IPS DF 4.7 (cell line): ENCODE results near the gene MAPRE3.
"Not testable (repeated sequence)": the region's sequence is repeated elsewhere in the genome, so short reads cannot be mapped to it uniquely, and the experiment has no call there.

Source experiments
- DNase-seq: peaks from one replicate; pipeline ENCODE4 v3.0.0-alpha.2; 2013; ENCODE audit warnings: low spot score; ENCODE audit errors: extremely low read depth

Gene MAPRE3

DNA sequence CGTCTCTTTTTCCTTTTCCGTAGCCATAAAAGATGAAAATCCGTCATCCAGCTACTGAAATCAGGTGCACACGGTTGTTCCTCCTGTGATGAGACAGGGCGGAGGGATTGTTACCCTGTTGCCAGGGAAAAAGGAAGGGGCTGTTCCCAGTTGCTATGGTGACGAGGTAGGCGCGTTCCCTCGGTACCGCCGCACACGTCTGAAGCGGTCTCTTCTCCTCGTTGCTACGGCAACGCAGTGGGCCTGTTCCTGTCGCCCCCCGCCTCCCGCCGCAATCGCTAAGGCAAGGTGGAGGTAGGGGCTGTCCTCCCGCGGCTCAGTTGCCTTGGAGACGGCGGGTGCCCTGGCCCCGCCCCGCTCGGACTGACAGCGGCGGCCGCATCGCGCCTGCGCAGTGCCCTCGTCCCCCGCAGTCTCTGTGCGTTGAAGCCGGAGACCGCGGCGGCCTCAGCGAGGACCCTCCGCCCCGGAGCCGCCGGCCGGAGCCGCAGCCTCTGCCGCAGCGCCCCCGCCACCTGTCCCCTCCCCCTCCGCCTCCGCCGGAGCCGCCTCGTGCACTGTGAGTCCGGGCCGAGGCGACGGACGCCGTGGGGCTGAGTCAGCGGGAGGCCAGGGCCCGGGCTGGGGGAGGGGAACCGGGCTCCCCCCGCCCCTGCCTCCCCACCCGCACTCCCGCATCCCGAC lies at the start of gene MAPRE3:
MAPRE3 (plus strand) TSS at position 394 of the 684 bp plus-strand sequence. CDS start 51,582 bp downstream, outside the sequence.
- peak; percentile 71 for DNase-seq

DNA sequence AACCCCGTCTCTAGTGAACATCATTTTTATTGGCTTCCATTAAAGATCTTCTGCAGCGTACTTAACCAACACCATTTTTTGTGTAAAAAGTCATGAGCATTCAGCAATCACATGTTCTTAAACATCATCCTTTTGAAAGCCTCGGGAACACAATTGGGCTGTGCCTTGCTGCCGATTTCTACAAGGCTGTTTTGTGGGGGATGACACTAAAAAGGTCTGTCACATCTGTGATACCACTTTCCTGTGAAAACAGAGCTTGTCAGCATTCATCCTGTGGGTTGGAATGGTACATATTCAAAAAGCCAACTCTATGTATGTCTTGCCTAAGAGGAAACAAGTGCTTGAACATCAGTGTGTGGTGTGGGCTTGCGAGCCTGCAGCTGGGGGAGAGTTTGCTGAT lies 49.1 kb upstream of the MAPRE3 start:
- DNase-seq: no peak

- DNase-seq: no peak
Measured at GRCh38 chr2:26922405-26923188, 47.8 kb upstream of the MAPRE3 start.

- not testable (repeated sequence) for DNase-seq
Measured at GRCh38 chr2:26923189-26923466, 47.3 kb upstream of the MAPRE3 start.

- no peak for DNase-seq
Measured at GRCh38 chr2:26924731-26925099, 45.7 kb upstream of the MAPRE3 start.

GRCh38 chr2:26925100-26925791 lies 45.2 kb upstream of the MAPRE3 start:
- DNase-seq: no peak

- no peak for DNase-seq
Measured at GRCh38 chr2:26927221-26927620, 43.2 kb upstream of the MAPRE3 start.

DNA sequence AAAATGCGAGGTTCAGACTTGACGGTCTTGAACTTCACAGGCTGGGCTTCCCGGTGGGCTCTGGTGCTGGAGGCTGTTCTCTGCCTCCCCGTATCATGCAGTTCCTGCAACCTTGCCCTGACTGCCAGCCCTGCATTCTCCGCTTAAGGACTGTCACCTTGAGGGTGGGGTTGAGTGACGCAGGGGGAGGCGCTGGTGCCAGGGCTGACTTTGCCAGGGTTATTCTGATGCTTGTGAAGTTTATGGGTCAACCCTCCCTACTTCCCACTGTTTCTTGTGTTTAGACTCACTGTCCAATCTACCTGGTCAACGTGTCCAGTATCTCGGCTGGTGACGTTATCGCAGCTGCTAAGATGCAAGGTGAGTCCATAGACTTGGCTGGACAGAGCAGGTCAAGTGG lies 37.5 kb upstream of the MAPRE3 start:
- no peak for DNase-seq

- DNase-seq: no peak
Measured at GRCh38 chr2:26933431-26934334, 36.8 kb upstream of the MAPRE3 start.

DNA sequence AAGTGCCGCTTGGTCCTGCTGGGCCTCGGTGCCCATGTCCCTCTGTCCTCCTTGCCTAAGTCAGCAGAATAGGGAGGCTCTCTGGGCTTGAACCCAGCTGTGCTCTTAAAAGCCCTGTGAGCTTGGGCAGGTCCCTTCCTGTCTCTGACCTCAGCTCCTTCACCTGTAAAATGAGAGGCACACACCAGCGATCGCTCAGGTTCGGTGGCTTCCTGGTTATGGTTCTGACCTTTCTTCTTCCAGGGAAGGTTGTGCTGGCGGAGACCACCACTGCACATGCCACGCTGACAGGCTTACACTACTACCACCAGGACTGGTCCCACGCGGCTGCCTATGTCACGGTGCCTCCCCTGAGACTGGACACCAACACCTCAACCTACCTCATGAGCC lies 36.1 kb upstream of the MAPRE3 start:
- DNase-seq: no peak

- DNase-seq: no peak
Measured at GRCh38 chr2:26934985-26935384, 35.5 kb upstream of the MAPRE3 start.

GRCh38 chr2:26936855-26937254 lies 33.6 kb upstream of the MAPRE3 start:
- no peak for DNase-seq

DNA sequence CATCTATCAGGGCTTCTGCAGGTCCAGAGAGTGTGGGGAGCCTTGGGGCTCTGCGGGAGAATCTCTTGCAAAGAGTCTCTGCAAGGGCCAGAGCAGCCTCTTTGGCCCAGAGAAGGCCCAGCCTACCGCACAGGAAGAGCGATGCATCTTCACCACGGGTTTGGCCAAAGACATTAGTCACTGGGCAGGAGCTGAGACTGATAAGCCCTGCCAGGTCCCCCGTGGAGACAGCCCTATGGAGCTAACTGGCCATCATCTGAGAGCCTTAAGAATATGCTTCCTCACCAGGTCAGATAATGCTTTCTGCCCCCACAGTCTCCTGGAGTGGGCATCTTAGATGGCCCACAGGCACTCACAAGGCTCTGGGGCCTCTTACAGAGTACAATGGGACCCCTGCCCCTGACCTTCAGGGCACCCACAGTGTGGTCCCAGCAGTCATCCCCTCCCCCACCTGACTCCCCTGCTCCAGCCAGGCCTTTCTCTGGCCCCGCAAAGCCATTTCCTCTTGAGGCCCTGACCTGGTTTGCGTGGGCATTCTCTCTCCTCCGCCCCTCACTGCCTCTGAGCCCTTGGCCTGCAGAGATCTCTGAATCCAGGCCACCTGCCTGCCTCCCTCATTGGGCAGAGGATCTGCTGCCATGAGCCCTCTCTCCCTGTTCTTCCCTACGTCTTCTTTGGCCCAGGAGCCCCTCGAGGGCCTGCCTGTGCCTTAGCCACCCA lies 31.9 kb upstream of the MAPRE3 start:
- no peak for DNase-seq

- DNase-seq: no peak
Measured at GRCh38 chr2:26940001-26940400, 30.4 kb upstream of the MAPRE3 start.

DNA sequence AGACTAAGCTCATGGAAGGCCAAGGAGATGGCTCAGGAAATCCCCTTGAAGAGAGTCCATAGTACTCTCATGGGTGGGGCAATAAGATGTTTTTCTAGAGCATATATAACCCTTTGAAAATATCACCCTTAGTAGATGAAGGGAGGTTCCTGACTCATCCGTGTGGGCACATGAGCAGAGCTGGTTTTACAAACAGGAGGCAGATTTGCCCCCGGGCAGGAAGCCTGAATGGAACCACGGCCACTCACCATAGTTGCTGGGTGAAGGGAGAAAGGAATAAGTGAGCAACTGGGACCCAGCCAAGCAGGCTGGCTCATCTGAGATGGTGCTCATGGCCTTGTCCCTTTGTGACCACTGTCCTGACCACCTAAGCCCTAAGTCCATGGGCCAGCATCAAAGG lies 29.0 kb upstream of the MAPRE3 start:
- DNase-seq: no peak

- no peak for DNase-seq
Measured at GRCh38 chr2:26942543-26943295, 27.7 kb upstream of the MAPRE3 start.

DNA sequence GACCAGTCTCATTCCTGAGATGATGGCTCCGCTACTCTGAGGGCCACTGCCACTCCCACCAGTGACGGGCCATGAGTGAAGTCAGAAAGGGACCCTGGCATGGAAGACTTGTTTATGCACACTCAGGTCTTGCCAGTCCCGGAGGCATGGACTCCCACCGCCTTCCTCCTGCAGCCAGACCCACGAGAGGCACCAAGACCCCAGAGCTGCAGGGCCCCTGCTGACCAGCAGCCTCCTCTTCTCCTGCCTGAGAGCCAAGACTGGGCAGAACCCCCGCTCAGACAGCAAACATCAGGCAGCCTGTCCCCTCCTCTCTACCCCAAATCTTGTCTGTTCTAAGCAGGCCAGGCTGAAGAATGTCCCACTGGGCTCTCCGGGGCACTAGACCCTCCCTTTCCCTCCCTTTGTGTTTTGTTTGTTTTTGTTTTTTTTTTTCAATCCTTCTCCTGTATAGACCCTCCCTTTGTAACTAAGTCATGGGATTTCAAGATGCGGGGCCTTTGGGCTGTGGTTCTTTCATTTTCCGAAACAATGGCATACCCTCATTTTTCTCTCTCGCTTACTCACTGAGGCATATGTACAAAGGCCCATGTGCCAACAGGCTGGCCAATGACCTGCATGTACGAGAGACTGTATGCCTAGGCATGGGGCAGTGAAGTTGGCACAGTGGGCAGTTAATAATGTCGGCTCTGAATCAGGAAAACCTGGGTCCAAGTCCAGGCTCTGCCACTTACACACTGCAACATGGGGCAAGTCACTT lies 24.3 kb upstream of the MAPRE3 start:
- DNase-seq: no peak

DNA sequence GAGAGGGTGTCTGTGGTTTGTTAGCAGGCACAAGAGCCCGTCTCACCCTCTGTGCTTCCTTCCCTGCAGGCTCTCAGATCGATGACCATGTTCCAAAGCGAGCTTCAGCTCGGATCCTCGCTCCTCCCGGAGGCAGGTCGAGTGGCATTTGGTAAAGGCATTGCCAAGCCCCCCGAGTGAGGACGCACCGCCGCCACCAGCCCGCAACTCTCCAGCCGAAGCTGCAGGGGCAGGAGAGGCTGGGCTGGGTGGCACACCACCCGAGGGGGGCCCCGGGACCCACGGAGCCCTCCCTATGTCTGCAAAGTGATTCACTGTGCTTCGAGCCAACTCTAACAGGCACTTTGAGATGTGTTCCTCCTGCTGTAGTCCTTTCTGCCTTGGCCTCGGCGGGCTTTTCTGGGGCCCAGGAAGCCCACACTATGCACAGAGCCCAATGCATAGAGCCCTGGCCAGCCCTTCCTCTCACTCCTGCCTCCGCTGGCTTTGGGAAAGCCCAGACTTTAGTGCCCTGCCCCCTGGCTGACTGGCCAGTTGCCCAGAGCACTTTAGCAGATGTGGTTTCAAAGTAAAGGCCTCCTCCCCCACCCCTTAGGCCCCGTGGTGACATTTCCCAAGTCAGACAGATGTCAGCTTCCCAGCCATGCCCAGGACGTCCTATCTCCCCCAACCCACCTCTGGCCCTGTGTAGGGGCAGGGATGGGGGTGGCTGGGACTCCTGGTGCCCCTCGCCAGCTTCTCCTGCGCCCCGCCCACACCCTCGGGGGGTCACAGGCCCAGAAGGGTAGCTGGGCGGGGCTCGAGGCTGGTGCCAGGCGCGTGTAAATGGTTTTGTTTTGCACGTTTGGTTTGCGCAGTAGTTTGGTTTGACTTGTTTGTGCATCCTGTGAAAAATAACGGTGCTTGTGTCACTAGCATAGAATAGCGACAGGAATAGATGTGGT lies 23.3 kb upstream of the MAPRE3 start:
- DNase-seq: no peak
